Mesodermal cell (in vitro differentiated cells): ENCODE results near the gene PIK3CB. TPM values are rescaled to one million over a fixed set of nuclear protein-coding genes. Genes with fewer than 3 reads are reported as not detected.
A peak's percentile ranks its signal among the peaks of the same experiment; 100 is the strongest.

Source experiments
- H3K27ac ChIP-seq: 2 replicates; pipeline ENCODE4 v1.7.0; 2013; ENCODE audit warnings: mild to moderate bottlenecking, low read depth, low read length, moderate library complexity; ENCODE audit not compliant: severe bottlenecking
- H3K36me3 ChIP-seq: 2 replicates; pipeline ENCODE4 v1.7.1; 2013; ENCODE audit warnings: mild to moderate bottlenecking, low read length, moderate library complexity; ENCODE audit not compliant: control insufficient read depth, insufficient read depth
- H3K4me1 ChIP-seq: one replicate; pipeline ENCODE4 v1.7.1; 2013; ENCODE audit warnings: mild to moderate bottlenecking, low read length; ENCODE audit not compliant: insufficient read depth, control insufficient read depth, poor library complexity, severe bottlenecking
- H3K4me3 ChIP-seq: 2 replicates; pipeline ENCODE4 v1.7.0; 2013; ENCODE audit warnings: low read length, control low read depth, mild to moderate bottlenecking; ENCODE audit not compliant: insufficient read depth, poor library complexity, severe bottlenecking; ENCODE audit errors: extremely low read depth
- H3K9me3 ChIP-seq: 2 replicates; pipeline ENCODE4 v1.7.1; 2013; ENCODE audit warnings: mild to moderate bottlenecking, low read length, moderate library complexity; ENCODE audit not compliant: control insufficient read depth
- WGBS, 2 experiments: methylation state at CpG; one replicate each; pipeline ENCODE4 v1.1.5; 2013; ENCODE audit warnings: missing lambda C conversion rate in 2 of 2; ENCODE audit not compliant: insufficient coverage in 2 of 2; 5-methylcytosine and 5-hydroxymethylcytosine counted together
- polyA plus RNA-seq, 2 experiments: library from polyadenylated mRNA; stranded (reverse); fragments of 50-300 nt; gene quantifications; one replicate each; pipeline ENCODE4 v1.2.3, GENCODE V29; 2013

Gene PIK3CB
- polyA plus RNA-seq (2013, experiment 1 of 2) = 12.8 TPM
- polyA plus RNA-seq (2013, experiment 2 of 2) = 11.5 TPM

GRCh38 chr3:138834596-138835396 is at the start of gene PIK3CB:
PIK3CB (minus strand) TSS chr3:138834928; CDS start chr3:138759343, 75,585 bp downstream.
- H3K9me3 ChIP-seq = no peaks in the 10 kb centered on the region
- H3K4me1 ChIP-seq = no peaks in the 10 kb centered on the region
- H3K27ac ChIP-seq = peak within 1 kb of the TSS; percentile 95
- H3K4me3 ChIP-seq = peak within 1 kb of the TSS; percentile 65
- WGBS, 2 experiments = 1% methylated on average over 40 to 74 of the region's 88 CpGs
- H3K36me3 ChIP-seq = peaks cover 4% of the 10 kb centered on the region

- Histone ChIP-seq H3K27ac (no peak overlapping the region), H3K36me3 (no peaks in the 10 kb centered on the region), H3K4me1 (no peaks in the 10 kb centered on the region), H3K4me3 (no peak overlapping the region), H3K9me3 (no peaks in the 10 kb centered on the region)
- WGBS, 2 experiments = 83 to 95% methylated on average over 1 to 2 of the region's 2 CpGs
Observed at GRCh38 chr3:138881233-138881632, 46.5 kb upstream of the PIK3CB start.

GRCh38 chr3:138879541-138880380 is 45.0 kb upstream of the PIK3CB start:
- H3K36me3 ChIP-seq = no peaks in the 10 kb centered on the region
- H3K4me1 ChIP-seq = no peaks in the 10 kb centered on the region
- peaks cover 7% of the 10 kb centered on the region for H3K9me3 ChIP-seq
- H3K27ac ChIP-seq = no peak overlapping the region
- no peak overlapping the region for H3K4me3 ChIP-seq
- 44 to 51% methylated on average over 8 to 11 of the region's 14 CpGs for WGBS, 2 experiments

- no peaks in the 10 kb centered on the region for H3K4me1 ChIP-seq
- H3K4me3 ChIP-seq = no peak overlapping the region
- 83 to 100% methylated on average over 1 to 2 of the region's 2 CpGs for WGBS, 2 experiments
- no peaks in the 10 kb centered on the region for H3K36me3 ChIP-seq
- H3K9me3 ChIP-seq = peaks cover 7% of the 10 kb centered on the region
- H3K27ac ChIP-seq = no peak overlapping the region
Observed at GRCh38 chr3:138877226-138877625, 42.5 kb upstream of the PIK3CB start.

GRCh38 chr3:138875754-138876664 is 41.3 kb upstream of the PIK3CB start:
- no peaks in the 10 kb centered on the region for H3K36me3 ChIP-seq
- H3K4me1 ChIP-seq = no peaks in the 10 kb centered on the region
- no peak overlapping the region for H3K4me3 ChIP-seq
- WGBS, 2 experiments = 81 to 85% methylated on average over 3 to 6 of the region's 12 CpGs
- H3K9me3 ChIP-seq = peaks cover 7% of the 10 kb centered on the region
- H3K27ac ChIP-seq = no peak overlapping the region

- peaks cover 7% of the 10 kb centered on the region for H3K9me3 ChIP-seq
Observed at GRCh38 chr3:138875096-138875753, 40.5 kb upstream of the PIK3CB start.

GRCh38 chr3:138873471-138874278 is 38.9 kb upstream of the PIK3CB start:
- H3K4me1 ChIP-seq = no peaks in the 10 kb centered on the region
- H3K4me3 ChIP-seq = no peak overlapping the region
- H3K36me3 ChIP-seq = no peaks in the 10 kb centered on the region
- H3K27ac ChIP-seq = no peak overlapping the region
- WGBS, 2 experiments = 80 to 96% methylated on average over 5 to 7 of the region's 10 CpGs
- peaks cover 7% of the 10 kb centered on the region for H3K9me3 ChIP-seq

More at GRCh38 chr3:138875096-138875753, 40.5 kb upstream of the PIK3CB start:
- Histone ChIP-seq H3K4me3 (no peak overlapping the region), H3K4me1 (no peaks in the 10 kb centered on the region), H3K27ac (no peak overlapping the region), H3K36me3 (no peaks in the 10 kb centered on the region)
- WGBS, 2 experiments = 81 to 83% methylated on average over 1 to 3 of the region's 6 CpGs

GRCh38 chr3:138872632-138873031 is 37.9 kb upstream of the PIK3CB start:
- Histone ChIP-seq H3K4me1 (no peaks in the 10 kb centered on the region), H3K36me3 (no peaks in the 10 kb centered on the region), H3K4me3 (no peak overlapping the region), H3K27ac (no peak overlapping the region), H3K9me3 (peaks cover 7% of the 10 kb centered on the region)
- WGBS, 2 experiments = 84 to 96% methylated on average over 4 of the region's 4 CpGs

- Histone ChIP-seq H3K4me1 (peaks cover 4% of the 10 kb centered on the region), H3K9me3 (no peaks in the 10 kb centered on the region), H3K4me3 (no peak overlapping the region), H3K27ac (no peak overlapping the region), H3K36me3 (no peaks in the 10 kb centered on the region)
- no CpG with 5 or more reads among the region's 1 CpG for WGBS, 2 experiments
Observed at GRCh38 chr3:138867996-138868395, 33.3 kb upstream of the PIK3CB start.
